ENCODE data around the gene NTRK3. TPM values are rescaled to one million over a fixed set of nuclear protein-coding genes. Genes with fewer than 3 reads are reported as not detected.

The NTRK3 gene
- total and polyA plus RNA-seq, 12 donors, result 1.6 to 8.5 (median 3.3) TPM

DNA sequence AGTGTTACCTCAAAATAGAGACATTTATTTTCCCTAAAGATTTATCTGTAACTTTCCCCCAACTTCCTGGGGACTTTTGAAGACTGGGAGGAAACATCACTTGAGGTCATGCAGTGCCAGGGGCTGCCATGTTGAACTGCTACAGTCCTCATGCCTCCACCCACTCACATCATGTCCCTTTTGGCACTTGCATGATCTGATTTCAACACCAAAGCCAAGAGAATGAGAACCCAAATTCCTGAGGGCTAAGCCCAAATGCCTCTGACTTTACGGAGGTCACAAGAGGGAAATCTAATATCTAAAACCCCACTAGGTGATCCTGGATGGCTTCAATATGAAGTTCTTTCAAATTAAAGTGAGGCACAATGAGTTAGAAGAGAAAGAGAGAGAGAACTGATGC, 213.1 kb downstream of the NTRK3 start:
- intact Hi-C loops (cut with DNase I), result no loop called here
- H3K4me1 ChIP-seq (replicated peaks in 1 of 2), result no peaks in the 10 kb centered on the region
- WGBS, 4 donors, result 78 to 96% (median 91%) methylated on average over 1 of the region's 1 CpG

DNA sequence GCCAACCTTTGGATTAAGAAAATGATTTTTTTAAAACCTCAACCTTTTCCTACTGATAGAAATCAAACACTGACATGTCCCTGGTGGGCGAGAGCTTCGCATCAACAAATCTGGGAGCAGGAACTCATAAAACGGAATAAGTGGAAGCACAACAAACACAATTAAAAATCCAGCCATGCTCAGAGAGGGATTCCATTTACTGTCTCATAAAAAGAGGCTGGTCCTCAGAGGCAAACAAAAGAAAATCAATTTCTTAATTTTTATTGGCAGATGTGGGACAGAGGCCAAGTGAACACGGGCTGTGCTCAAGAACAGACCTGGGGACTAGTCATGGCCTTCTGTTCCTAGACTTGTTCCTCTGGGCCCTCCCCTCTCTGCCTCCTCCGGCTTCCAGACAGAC, 214.5 kb downstream of the NTRK3 start:
- H3K27me3 ChIP-seq, result no peaks in the 10 kb centered on the region
- WGBS, 4 donors, result 74 to 86% (median 83%) methylated on average over 5 of the region's 5 CpGs
- no peak for DNase-seq
- no peaks in the 10 kb centered on the region for H3K4me1 ChIP-seq (replicated peaks in 1 of 2)
- TF ChIP-seq POLR2A (IDR thresholded peaks at IDR 0.05), result no peak
- TF ChIP-seq, protein P1, sequence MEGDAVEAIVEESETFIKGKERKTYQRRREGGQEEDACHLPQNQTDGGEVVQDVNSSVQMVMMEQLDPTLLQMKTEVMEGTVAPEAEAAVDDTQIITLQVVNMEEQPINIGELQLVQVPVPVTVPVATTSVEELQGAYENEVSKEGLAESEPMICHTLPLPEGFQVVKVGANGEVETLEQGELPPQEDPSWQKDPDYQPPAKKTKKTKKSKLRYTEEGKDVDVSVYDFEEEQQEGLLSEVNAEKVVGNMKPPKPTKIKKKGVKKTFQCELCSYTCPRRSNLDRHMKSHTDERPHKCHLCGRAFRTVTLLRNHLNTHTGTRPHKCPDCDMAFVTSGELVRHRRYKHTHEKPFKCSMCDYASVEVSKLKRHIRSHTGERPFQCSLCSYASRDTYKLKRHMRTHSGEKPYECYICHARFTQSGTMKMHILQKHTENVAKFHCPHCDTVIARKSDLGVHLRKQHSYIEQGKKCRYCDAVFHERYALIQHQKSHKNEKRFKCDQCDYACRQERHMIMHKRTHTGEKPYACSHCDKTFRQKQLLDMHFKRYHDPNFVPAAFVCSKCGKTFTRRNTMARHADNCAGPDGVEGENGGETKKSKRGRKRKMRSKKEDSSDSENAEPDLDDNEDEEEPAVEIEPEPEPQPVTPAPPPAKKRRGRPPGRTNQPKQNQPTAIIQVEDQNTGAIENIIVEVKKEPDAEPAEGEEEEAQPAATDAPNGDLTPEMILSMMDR (IDR thresholded peaks at IDR 0.05), result no peak
- H3K27ac ChIP-seq, result no peak overlapping the region
- H3K36me3 ChIP-seq (replicated peaks in 1 of 2), result no peaks in the 10 kb centered on the region
- intact Hi-C loops (cut with DNase I), result no loop called here
- no peaks in the 10 kb centered on the region for H3K9me3 ChIP-seq (replicated peaks in 1 of 3)
- no peak overlapping the region for H3K4me3 ChIP-seq

More for the DNA sequence above, 213.1 kb downstream of the NTRK3 start:
- Histone ChIP-seq H3K27me3 (no peaks in the 10 kb centered on the region), H3K9me3 (replicated peaks in 1 of 3) (no peaks in the 10 kb centered on the region), H3K27ac (no peak overlapping the region), H3K36me3 (replicated peaks in 1 of 2) (no peaks in the 10 kb centered on the region), H3K4me3 (no peak overlapping the region)
- no peak for TF ChIP-seq POLR2A (IDR thresholded peaks at IDR 0.05)
- TF ChIP-seq, protein P1 (IDR thresholded peaks at IDR 0.05), result no peak
- DNase-seq, result no peak

DNA sequence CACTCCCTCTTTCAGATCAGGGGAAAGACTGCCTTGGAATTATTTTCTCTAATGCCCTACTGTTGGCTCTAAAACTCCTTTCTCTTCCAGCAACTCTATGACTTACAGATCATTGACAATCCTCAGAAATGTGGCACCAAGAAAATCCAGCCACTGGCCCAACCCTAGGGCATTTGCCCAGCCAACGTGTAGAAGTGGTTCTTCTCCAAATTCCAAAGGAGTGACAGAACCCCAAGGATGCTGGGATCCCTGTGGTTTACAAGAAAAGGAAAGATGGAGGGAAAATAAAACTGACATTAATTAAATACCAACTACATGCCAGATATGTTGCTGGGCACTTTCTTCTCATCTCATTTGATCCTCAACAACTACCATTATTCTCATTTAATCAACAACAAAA, 216.0 kb downstream of the NTRK3 start:
- Histone ChIP-seq H3K27ac (no peak overlapping the region), H3K27me3 (no peaks in the 10 kb centered on the region), H3K36me3 (replicated peaks in 1 of 2) (no peaks in the 10 kb centered on the region), H3K4me1 (replicated peaks in 1 of 2) (no peaks in the 10 kb centered on the region), H3K9me3 (replicated peaks in 1 of 3) (no peaks in the 10 kb centered on the region), H3K4me3 (no peak overlapping the region)
- DNase-seq, result no peak
- intact Hi-C loops (cut with DNase I), result no loop called here
- no peak for TF ChIP-seq POLR2A (IDR thresholded peaks at IDR 0.05)
- TF ChIP-seq, protein P1 (IDR thresholded peaks at IDR 0.05), result no peak
- WGBS, 4 donors, result 26 to 50% (median 43%) methylated on average over 1 of the region's 1 CpG

DNA sequence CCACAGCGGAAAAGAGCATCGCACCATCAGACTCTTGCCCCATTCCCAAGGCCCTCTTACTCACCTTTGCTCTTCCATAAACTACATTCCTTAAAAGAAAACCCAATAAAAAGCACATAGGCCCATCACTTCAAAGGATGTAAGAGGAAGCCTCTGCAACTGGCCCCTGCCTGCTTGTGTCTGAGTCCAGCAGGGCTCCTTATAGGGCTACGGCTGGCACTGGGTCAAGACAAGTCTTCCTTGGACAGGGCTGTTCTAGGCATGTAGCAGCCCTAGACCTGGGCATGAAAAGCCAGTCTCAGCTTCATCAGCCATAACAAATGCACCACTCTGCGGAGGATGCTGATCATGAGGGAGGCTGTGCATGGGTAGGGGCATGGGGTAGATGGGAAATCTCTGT, 218.3 kb downstream of the NTRK3 start:
- DNase-seq, result no peak
- Histone ChIP-seq H3K4me3 (no peak overlapping the region), H3K9me3 (replicated peaks in 1 of 3) (no peaks in the 10 kb centered on the region), H3K27ac (no peak overlapping the region), H3K27me3 (no peaks in the 10 kb centered on the region), H3K4me1 (replicated peaks in 1 of 2) (no peaks in the 10 kb centered on the region), H3K36me3 (replicated peaks in 1 of 2) (no peaks in the 10 kb centered on the region)
- intact Hi-C loops (cut with DNase I), result no loop called here
- WGBS, 4 donors, result 77 to 100% (median 92%) methylated on average over 4 of the region's 4 CpGs
- TF ChIP-seq, protein P1 (IDR thresholded peaks at IDR 0.05), result no peak
- no peak for TF ChIP-seq POLR2A (IDR thresholded peaks at IDR 0.05)
